ENCODE results near the gene MAPRE2.

MAPRE2 gene

GRCh38 chr18:35061804-35062203 is 20.6 kb downstream of the MAPRE2 start:
- no peaks in the 10 kb centered on the region for H3K27me3 Mint-ChIP-seq (ENCODE audit: low read depth)
- no peaks in the 10 kb centered on the region for H3K36me3 Mint-ChIP-seq (ENCODE audit: low read depth)
- H3K4me3 Mint-ChIP-seq = no peak overlapping the region
- no peaks in the 10 kb centered on the region for H3K4me1 Mint-ChIP-seq (ENCODE audit: low read depth)
- H3K27ac Mint-ChIP-seq = no peak overlapping the region
- no peak for DNase-seq (ENCODE audit: low spot score)
- H3K9me3 Mint-ChIP-seq = no peaks in the 10 kb centered on the region

- Mint-ChIP-seq H3K4me3 (no peak overlapping the region), H3K9me3 (no peaks in the 10 kb centered on the region), H3K36me3 (ENCODE audit: low read depth) (no peaks in the 10 kb centered on the region), H3K4me1 (ENCODE audit: low read depth) (no peaks in the 10 kb centered on the region), H3K27me3 (ENCODE audit: low read depth) (no peaks in the 10 kb centered on the region), H3K27ac (no peak overlapping the region)
- DNase-seq (ENCODE audit: low spot score) = no peak
These were observed 21.2 kb downstream of the MAPRE2 start for GRCh38 chr18:35062408-35062807.

GRCh38 chr18:35063875-35064690 is 22.9 kb downstream of the MAPRE2 start:
- Mint-ChIP-seq H3K9me3 (no peaks in the 10 kb centered on the region), H3K4me3 (no peak overlapping the region), H3K27ac (no peak overlapping the region), H3K4me1 (ENCODE audit: low read depth) (no peaks in the 10 kb centered on the region), H3K27me3 (ENCODE audit: low read depth) (no peaks in the 10 kb centered on the region), H3K36me3 (ENCODE audit: low read depth) (no peaks in the 10 kb centered on the region)
- DNase-seq (ENCODE audit: low spot score) = no peak

- H3K27me3 Mint-ChIP-seq (ENCODE audit: low read depth) = no peaks in the 10 kb centered on the region
- no peak overlapping the region for H3K27ac Mint-ChIP-seq
- peaks cover 14% of the 10 kb centered on the region for H3K36me3 Mint-ChIP-seq (ENCODE audit: low read depth)
- DNase-seq (ENCODE audit: low spot score) = no peak
- no peak overlapping the region for H3K4me3 Mint-ChIP-seq
- peaks cover 3% of the 10 kb centered on the region for H3K4me1 Mint-ChIP-seq (ENCODE audit: low read depth)
- no peaks in the 10 kb centered on the region for H3K9me3 Mint-ChIP-seq
These were observed 26.2 kb downstream of the MAPRE2 start for GRCh38 chr18:35067454-35067853.

GRCh38 chr18:35071819-35072247 is 30.6 kb downstream of the MAPRE2 start:
- Mint-ChIP-seq H3K27me3 (ENCODE audit: low read depth) (no peaks in the 10 kb centered on the region), H3K4me3 (no peak overlapping the region), H3K36me3 (ENCODE audit: low read depth) (peaks cover 17% of the 10 kb centered on the region), H3K27ac (no peak overlapping the region), H3K9me3 (no peaks in the 10 kb centered on the region), H3K4me1 (ENCODE audit: low read depth) (peaks cover 3% of the 10 kb centered on the region)
- DNase-seq (ENCODE audit: low spot score) = no peak

GRCh38 chr18:35072616-35073015 is 31.4 kb downstream of the MAPRE2 start:
- H3K4me3 Mint-ChIP-seq = no peak overlapping the region
- peaks cover 3% of the 10 kb centered on the region for H3K4me1 Mint-ChIP-seq (ENCODE audit: low read depth)
- H3K27me3 Mint-ChIP-seq (ENCODE audit: low read depth) = no peaks in the 10 kb centered on the region
- DNase-seq (ENCODE audit: low spot score) = no peak
- no peaks in the 10 kb centered on the region for H3K9me3 Mint-ChIP-seq
- H3K27ac Mint-ChIP-seq = no peak overlapping the region
- peaks cover 17% of the 10 kb centered on the region for H3K36me3 Mint-ChIP-seq (ENCODE audit: low read depth)

- no peak overlapping the region for H3K4me3 Mint-ChIP-seq
- H3K36me3 Mint-ChIP-seq (ENCODE audit: low read depth) = peaks cover 17% of the 10 kb centered on the region
- H3K4me1 Mint-ChIP-seq (ENCODE audit: low read depth) = peaks cover 3% of the 10 kb centered on the region
- H3K9me3 Mint-ChIP-seq = no peaks in the 10 kb centered on the region
- H3K27me3 Mint-ChIP-seq (ENCODE audit: low read depth) = no peaks in the 10 kb centered on the region
- DNase-seq (ENCODE audit: low spot score) = no peak
- H3K27ac Mint-ChIP-seq = no peak overlapping the region
These were observed 32.2 kb downstream of the MAPRE2 start for GRCh38 chr18:35073186-35074105.

- no peak for DNase-seq (ENCODE audit: low spot score)
- H3K4me1 Mint-ChIP-seq (ENCODE audit: low read depth) = peaks cover 3% of the 10 kb centered on the region
- peaks cover 18% of the 10 kb centered on the region for H3K36me3 Mint-ChIP-seq (ENCODE audit: low read depth)
- no peak overlapping the region for H3K4me3 Mint-ChIP-seq
- no peak overlapping the region for H3K27ac Mint-ChIP-seq
- H3K9me3 Mint-ChIP-seq = no peaks in the 10 kb centered on the region
- no peaks in the 10 kb centered on the region for H3K27me3 Mint-ChIP-seq (ENCODE audit: low read depth)
These were observed 33.4 kb downstream of the MAPRE2 start for GRCh38 chr18:35074581-35074980.

GRCh38 chr18:35075132-35075531 is 33.9 kb downstream of the MAPRE2 start:
- Mint-ChIP-seq H3K9me3 (no peaks in the 10 kb centered on the region), H3K27ac (no peak overlapping the region), H3K4me3 (no peak overlapping the region), H3K36me3 (ENCODE audit: low read depth) (peaks cover 18% of the 10 kb centered on the region), H3K27me3 (ENCODE audit: low read depth) (no peaks in the 10 kb centered on the region), H3K4me1 (ENCODE audit: low read depth) (peaks cover 3% of the 10 kb centered on the region)
- DNase-seq (ENCODE audit: low spot score) = no peak

GRCh38 chr18:35076135-35076924 is 35.1 kb downstream of the MAPRE2 start:
- Mint-ChIP-seq H3K27me3 (ENCODE audit: low read depth) (no peaks in the 10 kb centered on the region), H3K27ac (no peak overlapping the region), H3K4me1 (ENCODE audit: low read depth) (peaks cover 3% of the 10 kb centered on the region), H3K4me3 (no peak overlapping the region), H3K36me3 (ENCODE audit: low read depth) (peaks cover 13% of the 10 kb centered on the region), H3K9me3 (no peaks in the 10 kb centered on the region)
- DNase-seq (ENCODE audit: low spot score) = no peak

GRCh38 chr18:35077937-35078336 is 36.7 kb downstream of the MAPRE2 start:
- H3K4me1 Mint-ChIP-seq (ENCODE audit: low read depth) = no peaks in the 10 kb centered on the region
- H3K27ac Mint-ChIP-seq = no peak overlapping the region

GRCh38 chr18:35080058-35080457 is 38.8 kb downstream of the MAPRE2 start:
- no peaks in the 10 kb centered on the region for H3K4me1 Mint-ChIP-seq (ENCODE audit: low read depth)
- no peak overlapping the region for H3K4me3 Mint-ChIP-seq
- DNase-seq (ENCODE audit: low spot score) = no peak
- H3K27ac Mint-ChIP-seq = no peak overlapping the region
- H3K9me3 Mint-ChIP-seq = no peaks in the 10 kb centered on the region
- H3K27me3 Mint-ChIP-seq (ENCODE audit: low read depth) = no peaks in the 10 kb centered on the region
- peaks cover 6% of the 10 kb centered on the region for H3K36me3 Mint-ChIP-seq (ENCODE audit: low read depth)

More at GRCh38 chr18:35077937-35078336, 36.7 kb downstream of the MAPRE2 start:
- no peak for DNase-seq (ENCODE audit: low spot score)
- Mint-ChIP-seq H3K27me3 (ENCODE audit: low read depth) (no peaks in the 10 kb centered on the region), H3K36me3 (ENCODE audit: low read depth) (peaks cover 9% of the 10 kb centered on the region), H3K4me3 (no peak overlapping the region), H3K9me3 (no peaks in the 10 kb centered on the region)

- Mint-ChIP-seq H3K4me3 (no peak overlapping the region), H3K9me3 (no peaks in the 10 kb centered on the region), H3K27ac (no peak overlapping the region), H3K36me3 (ENCODE audit: low read depth) (peaks cover 6% of the 10 kb centered on the region), H3K27me3 (ENCODE audit: low read depth) (no peaks in the 10 kb centered on the region), H3K4me1 (ENCODE audit: low read depth) (no peaks in the 10 kb centered on the region)
- no peak for DNase-seq (ENCODE audit: low spot score)
These were observed 42.0 kb downstream of the MAPRE2 start for GRCh38 chr18:35083174-35083712.

Measured in T-helper 2 cell treated with Interferon-gamma antibody and Interleukin-4, amounts not matched to agents 5 μg/mL and 100 μg/mL, for 36 hours (primary cell).